Memory B cell (primary cell): ENCODE data around the gene ADAP1.

ENCODE experiments used
- ATAC-seq: fragments of 150-1000 bp; cut with Tn5 transposase; 2 replicates; pipeline ENCODE4 v1.10.0; 2021; ENCODE audit warnings: low read depth, mild to moderate bottlenecking, moderate library complexity
- DNase-seq, 2 donors: peaks; one replicate each; pipeline ENCODE4 v3.0.0; 2022; ENCODE audit warnings: low spot score in 2 of 2
- H3K27ac Mint-ChIP-seq: one replicate; pipeline ENCODE4 v1.8.0; 2022; ENCODE audit warnings: mild to moderate bottlenecking, moderate library complexity, mixed read lengths
- H3K27me3 Mint-ChIP-seq: one replicate; pipeline ENCODE4 v1.8.0; 2022; ENCODE audit warnings: mixed read lengths
- H3K36me3 Mint-ChIP-seq: one replicate; pipeline ENCODE4 v1.8.0; 2022; ENCODE audit warnings: mild to moderate bottlenecking, mixed read lengths
- H3K4me1 Mint-ChIP-seq: one replicate; pipeline ENCODE4 v1.8.0; 2022; ENCODE audit warnings: mixed read lengths
- H3K4me3 Mint-ChIP-seq: one replicate; pipeline ENCODE4 v1.8.0; 2022; ENCODE audit warnings: mild to moderate bottlenecking, moderate library complexity, mixed read lengths
- H3K9me3 Mint-ChIP-seq: one replicate; pipeline ENCODE4 v1.8.0; 2022; ENCODE audit warnings: mixed read lengths

ADAP1 gene

DNA sequence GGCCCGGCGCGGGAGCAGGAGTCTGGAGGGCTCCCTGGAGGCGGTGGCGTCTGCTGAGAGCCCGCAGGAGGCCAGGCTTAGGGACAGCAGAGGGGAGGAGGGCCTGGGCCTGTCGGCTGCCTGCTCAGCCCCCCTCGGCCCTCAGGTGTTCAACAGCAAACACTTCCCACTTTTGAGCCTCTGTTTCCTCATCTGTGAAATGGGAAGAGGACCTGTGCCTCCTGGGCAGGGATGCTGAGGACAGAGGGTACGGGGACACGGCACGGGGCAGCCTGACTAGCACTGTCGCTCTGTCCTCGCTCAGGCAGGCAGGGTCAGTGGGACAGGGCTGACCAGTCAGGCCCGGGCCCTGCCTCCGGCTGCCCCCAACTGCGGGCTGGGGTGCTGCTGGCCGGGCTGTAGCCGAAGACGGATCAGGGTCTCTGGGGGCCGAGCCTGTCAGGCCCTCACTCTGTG lies 29.2 kb upstream of the ADAP1 start:
- H3K27ac Mint-ChIP-seq = no peak overlapping the region
- no peak overlapping the region for H3K4me3 Mint-ChIP-seq
- H3K36me3 Mint-ChIP-seq = no peaks in the 10 kb centered on the region
- peaks cover 10% of the 10 kb centered on the region for H3K27me3 Mint-ChIP-seq
- ATAC-seq (no peak), DNase-seq (no peak)
- H3K4me1 Mint-ChIP-seq = peaks cover 3% of the 10 kb centered on the region
- no peaks in the 10 kb centered on the region for H3K9me3 Mint-ChIP-seq

DNA sequence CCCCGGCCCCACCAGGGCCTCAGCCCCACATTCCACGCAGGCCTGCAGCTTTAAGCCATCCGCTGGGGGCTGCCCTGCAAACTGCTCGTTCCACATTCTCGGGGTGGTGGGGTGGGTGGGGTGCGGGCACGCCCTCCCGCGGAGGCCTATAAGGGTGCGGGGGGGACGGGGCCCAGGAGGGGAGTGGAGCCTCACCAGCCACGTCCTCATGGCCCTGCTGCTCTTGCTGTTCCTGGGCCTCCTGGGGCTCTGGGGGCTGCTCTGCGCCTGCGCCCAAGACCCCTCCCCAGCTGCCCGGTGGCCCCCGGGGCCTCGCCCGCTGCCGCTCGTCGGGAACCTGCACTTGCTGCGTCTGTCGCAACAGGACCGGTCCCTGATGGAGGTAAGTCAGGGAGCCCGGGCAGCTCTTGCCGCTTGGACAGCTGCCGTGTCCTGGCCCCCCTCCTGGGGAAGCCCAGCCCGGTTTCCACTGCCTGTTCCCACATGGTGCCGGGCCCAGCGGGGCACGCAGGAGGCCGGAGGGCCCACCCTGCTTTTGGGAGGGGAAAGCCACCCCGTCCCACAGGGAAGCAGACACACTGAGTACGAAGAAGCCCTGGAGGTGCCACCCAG lies 28.6 kb upstream of the ADAP1 start, which contains the start of gene CYP2W1:
TSS of gene CYP2W1 (plus strand) at position 178 of the 612 bp plus-strand sequence. CDS start at position 209, 31 bp downstream.
- Mint-ChIP-seq H3K9me3 (no peaks in the 10 kb centered on the region), H3K36me3 (no peaks in the 10 kb centered on the region), H3K27me3 (peaks cover 10% of the 10 kb centered on the region), H3K27ac (no peak within 1 kb of the TSS), H3K4me1 (peaks cover 3% of the 10 kb centered on the region), H3K4me3 (no peak within 1 kb of the TSS)
- DNase-seq = no peak
- ATAC-seq = no peak

DNA sequence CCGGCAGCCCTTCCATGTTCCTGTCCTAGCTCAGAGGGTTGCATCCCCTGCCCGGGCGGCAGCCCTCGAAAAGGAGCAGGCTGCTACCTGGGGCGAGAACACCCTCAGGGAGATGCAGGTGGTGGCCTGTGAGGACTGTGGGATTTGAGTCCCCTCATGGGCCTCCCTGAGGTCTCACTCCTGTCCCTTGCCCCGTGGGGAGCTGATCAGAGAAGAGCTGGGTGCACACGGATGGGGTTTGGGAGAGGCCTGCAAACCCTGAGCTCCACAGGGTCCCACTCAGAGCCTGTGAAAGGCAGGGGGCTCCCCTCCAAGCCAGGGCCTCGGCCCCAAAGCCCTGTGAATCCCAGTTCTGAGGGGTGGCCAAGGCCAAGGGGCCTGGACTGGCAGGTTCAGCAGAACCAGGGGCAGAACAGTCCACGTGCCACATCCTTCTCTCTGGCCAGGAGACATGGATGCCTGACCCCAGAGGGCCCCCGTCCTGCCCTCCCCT lies 28.1 kb upstream of the ADAP1 start:
- peaks cover 3% of the 10 kb centered on the region for H3K4me1 Mint-ChIP-seq
- H3K4me3 Mint-ChIP-seq = no peak overlapping the region
- peaks cover 10% of the 10 kb centered on the region for H3K27me3 Mint-ChIP-seq
- H3K36me3 Mint-ChIP-seq = no peaks in the 10 kb centered on the region
- no peaks in the 10 kb centered on the region for H3K9me3 Mint-ChIP-seq
- DNase-seq (no peak), ATAC-seq (no peak)
- no peak overlapping the region for H3K27ac Mint-ChIP-seq

DNA sequence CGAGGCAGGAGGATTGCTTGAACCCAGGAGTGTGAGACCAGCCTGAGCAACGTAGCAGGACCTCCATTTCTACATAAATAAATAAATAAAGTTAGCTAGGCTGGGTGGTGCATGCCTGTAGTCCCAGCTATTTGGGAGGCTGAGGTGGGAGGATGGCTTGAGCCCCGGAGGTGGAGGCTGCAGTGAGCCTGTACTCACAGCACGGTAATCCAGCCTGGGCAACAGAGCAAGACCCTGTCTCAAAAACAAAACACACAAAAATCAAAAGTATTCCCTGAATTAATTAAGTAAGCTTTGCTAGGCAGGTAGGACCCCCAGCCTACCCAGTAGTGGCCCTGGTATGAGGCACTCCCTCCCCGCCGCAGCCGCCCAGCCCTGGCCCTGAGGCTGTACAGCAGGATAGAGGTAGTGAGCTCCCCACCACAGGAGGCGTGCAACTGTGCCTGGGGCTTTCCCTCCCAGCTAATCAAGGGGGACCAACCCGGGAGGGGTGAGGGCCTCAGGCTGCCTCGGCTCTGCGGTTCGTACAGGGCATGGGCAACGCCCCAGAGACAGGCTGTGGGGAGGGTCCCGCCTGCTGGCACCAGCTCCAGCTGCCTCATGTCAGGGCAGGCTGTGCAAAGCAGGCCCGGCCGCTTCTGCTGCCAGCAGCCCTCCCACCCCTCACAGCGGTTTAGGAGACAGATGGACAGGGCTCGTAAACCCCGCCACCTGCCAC lies 27.5 kb upstream of the ADAP1 start:
- DNase-seq = no peak
- no peak overlapping the region for H3K27ac Mint-ChIP-seq
- no peaks in the 10 kb centered on the region for H3K9me3 Mint-ChIP-seq
- H3K27me3 Mint-ChIP-seq = peaks cover 10% of the 10 kb centered on the region
- H3K4me1 Mint-ChIP-seq = peaks cover 3% of the 10 kb centered on the region
- H3K4me3 Mint-ChIP-seq = no peak overlapping the region
- no peaks in the 10 kb centered on the region for H3K36me3 Mint-ChIP-seq
- ATAC-seq = no peak

DNA sequence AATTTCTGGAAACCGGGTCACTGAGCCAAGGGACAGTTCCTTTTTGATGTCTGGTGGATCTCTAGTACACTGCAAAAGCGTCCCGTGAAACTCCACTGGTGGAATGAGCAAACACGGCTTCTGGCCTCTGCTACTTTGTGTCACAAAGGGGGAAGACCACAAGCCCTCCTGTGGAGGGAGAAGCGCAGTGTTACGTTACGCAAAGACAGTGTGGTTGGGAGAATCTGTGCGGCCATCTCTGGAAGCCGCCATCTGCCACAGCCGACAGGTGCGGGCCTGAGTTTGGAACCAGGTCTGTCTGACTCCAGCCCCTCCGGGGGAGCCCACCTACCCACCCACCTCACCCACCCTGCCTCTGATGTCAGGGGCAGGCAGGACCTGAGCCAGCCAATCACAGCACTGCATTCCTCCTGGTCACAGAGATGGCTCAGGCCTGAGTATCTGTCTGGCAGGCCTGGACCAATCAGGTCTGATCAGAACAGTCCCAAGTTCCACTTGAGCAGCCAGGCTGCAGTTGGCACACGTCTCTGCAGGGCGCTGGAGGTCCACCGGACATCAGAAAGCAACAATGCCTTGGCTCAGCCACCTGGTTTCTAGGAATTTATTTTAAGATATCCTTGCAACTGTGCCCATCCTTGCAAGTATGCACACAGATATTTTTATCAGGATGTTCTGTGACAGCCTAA lies 25.5 kb upstream of the ADAP1 start:
- H3K9me3 Mint-ChIP-seq = no peaks in the 10 kb centered on the region
- no peak for ATAC-seq
- no peaks in the 10 kb centered on the region for H3K36me3 Mint-ChIP-seq
- no peak overlapping the region for H3K27ac Mint-ChIP-seq
- H3K27me3 Mint-ChIP-seq = peaks cover 2% of the 10 kb centered on the region
- peaks cover 3% of the 10 kb centered on the region for H3K4me1 Mint-ChIP-seq
- H3K4me3 Mint-ChIP-seq = no peak overlapping the region
- DNase-seq = no peak

DNA sequence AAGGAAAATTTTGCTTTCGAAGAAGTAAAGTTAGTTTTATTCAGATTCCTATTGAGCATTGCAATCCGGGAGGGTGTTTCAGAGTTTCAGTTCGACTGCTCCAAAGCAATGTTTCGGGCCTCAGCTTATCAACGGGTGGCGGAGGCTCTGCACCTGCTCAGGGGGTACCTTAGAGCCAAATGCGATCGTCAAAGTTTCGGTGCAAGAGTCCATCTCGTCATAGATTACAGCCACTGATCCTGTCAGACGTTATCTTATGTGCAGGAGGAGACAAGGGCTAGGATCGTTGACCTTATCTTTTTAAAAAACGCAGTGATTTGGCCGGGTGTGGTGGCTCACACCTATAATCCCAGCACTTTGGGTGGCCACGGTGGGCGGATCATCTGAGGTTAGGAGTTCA lies 24.7 kb upstream of the ADAP1 start:
- Mint-ChIP-seq H3K9me3 (no peaks in the 10 kb centered on the region), H3K4me1 (peaks cover 6% of the 10 kb centered on the region), H3K27me3 (no peaks in the 10 kb centered on the region), H3K4me3 (no peak overlapping the region), H3K36me3 (no peaks in the 10 kb centered on the region), H3K27ac (no peak overlapping the region)
- no peak for ATAC-seq
- no peak for DNase-seq

DNA sequence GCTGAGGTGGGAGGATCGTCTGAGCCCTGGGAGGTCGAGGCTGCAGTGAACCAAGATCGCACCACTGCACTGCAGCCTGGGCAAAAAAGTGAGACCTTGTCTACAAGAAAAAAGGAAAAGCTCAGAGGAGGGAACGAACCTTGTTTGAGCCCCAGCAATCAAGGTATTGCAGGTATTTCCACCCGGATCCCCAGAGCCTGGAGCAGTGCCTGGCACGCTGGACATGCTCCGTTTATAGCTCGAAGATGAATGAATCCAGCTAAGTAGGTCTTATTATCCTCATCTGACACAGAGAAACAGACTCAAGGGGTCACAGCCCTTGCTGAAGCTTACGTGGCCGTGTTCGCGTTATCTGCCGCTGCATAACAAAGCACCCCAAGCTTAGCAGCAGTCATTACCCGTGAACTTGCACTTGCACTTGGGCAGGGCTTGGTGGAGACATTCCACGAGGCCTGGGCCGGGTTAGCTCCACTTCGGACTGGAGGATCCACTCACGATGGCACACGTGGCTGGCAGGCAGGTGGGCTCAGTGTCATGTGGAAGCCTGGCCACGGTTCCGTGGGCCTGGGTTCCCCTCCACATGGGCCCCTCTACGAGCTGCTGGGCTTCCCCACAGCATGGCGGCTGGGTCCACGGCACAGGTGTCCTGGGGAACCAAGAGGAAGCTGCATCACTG lies 24.1 kb upstream of the ADAP1 start:
- ATAC-seq (no peak), DNase-seq (no peak)
- peaks cover 6% of the 10 kb centered on the region for H3K4me1 Mint-ChIP-seq
- H3K9me3 Mint-ChIP-seq = no peaks in the 10 kb centered on the region
- no peaks in the 10 kb centered on the region for H3K27me3 Mint-ChIP-seq
- H3K27ac Mint-ChIP-seq = no peak overlapping the region
- H3K36me3 Mint-ChIP-seq = no peaks in the 10 kb centered on the region
- H3K4me3 Mint-ChIP-seq = no peak overlapping the region

DNA sequence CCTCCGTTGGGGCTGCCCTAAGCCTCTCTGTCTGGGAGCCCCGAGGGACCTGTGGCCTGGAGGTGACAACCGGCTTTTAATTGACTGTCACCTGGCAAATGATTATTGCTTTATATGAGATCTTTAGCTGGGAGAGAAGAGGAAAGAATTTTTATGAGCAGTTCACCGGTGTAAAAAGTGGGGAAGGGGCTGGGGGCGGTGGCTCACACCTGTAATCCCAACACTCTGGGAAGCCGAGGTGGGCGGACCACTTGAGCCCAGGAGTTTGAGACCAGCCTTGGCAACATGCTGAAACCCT lies 23.5 kb upstream of the ADAP1 start:
- H3K27ac Mint-ChIP-seq = no peak overlapping the region
- DNase-seq (no peak), ATAC-seq (no peak)
- no peaks in the 10 kb centered on the region for H3K9me3 Mint-ChIP-seq
- H3K36me3 Mint-ChIP-seq = no peaks in the 10 kb centered on the region
- H3K27me3 Mint-ChIP-seq = no peaks in the 10 kb centered on the region
- H3K4me1 Mint-ChIP-seq = peaks cover 6% of the 10 kb centered on the region
- H3K4me3 Mint-ChIP-seq = no peak overlapping the region

DNA sequence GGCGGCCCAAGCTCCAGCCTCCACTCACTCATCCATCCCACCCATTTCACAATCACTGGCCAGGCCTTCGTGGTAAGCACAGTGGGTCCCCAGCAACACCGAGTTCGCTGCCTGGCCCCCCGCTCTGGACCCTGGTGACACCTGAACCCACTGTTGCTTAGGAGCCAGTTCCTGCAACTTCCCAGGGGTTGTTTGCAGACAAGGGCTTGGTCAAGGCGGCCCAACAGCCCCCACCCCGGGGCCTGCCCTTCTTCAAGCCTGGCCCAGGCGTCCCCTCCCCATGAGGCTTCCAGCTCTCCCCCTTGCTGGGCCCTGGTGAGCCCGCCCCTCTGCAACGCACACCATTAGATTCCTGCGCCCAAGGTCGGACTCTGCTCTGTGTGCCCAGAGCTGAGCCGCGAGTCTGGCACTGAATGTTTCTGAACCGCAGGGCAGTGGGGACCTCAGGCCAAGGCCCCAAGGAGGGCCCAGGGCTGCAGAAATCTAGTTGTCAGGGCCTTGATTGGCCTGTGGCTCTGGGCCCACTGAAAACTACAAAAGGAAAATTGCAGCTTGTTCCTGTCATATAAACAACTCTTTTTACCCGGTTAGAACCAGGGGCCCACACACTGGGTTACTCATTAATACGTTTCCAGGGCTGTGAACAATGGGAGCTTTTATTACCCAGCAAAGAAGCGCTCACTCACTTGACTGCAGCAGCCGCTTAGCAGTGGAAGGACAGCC lies 23.0 kb upstream of the ADAP1 start:
- H3K4me3 Mint-ChIP-seq = no peak overlapping the region

DNA sequence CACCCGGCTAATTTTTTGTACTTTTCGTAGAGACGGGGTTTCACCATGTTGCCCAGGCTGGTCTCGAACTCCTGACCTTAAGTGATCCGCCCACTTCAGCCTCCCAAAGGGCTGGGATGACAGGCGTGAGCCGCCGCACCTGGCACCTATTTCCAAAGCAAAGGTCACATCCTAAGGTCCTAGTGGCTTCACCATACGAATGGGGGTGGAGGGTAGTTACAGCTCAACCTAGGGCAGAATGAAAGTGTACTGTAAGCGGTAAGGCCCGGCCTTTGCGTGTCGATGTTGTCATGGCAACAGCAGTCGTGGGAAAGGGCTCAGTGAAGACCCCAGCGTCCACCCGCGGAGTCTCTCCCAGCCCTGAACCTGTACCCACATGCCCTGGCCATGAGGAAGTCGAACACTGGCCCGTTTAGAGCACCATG lies 22.4 kb upstream of the ADAP1 start:
- Mint-ChIP-seq H3K4me1 (peaks cover 7% of the 10 kb centered on the region), H3K36me3 (peaks cover 6% of the 10 kb centered on the region), H3K27me3 (no peaks in the 10 kb centered on the region), H3K4me3 (no peak overlapping the region), H3K9me3 (no peaks in the 10 kb centered on the region), H3K27ac (no peak overlapping the region)
- DNase-seq = no peak
- no peak for ATAC-seq

More for the DNA sequence above, 23.0 kb upstream of the ADAP1 start:
- no peaks in the 10 kb centered on the region for H3K27me3 Mint-ChIP-seq
- H3K27ac Mint-ChIP-seq = no peak overlapping the region
- H3K9me3 Mint-ChIP-seq = no peaks in the 10 kb centered on the region
- H3K4me1 Mint-ChIP-seq = peaks cover 6% of the 10 kb centered on the region
- peaks cover 2% of the 10 kb centered on the region for H3K36me3 Mint-ChIP-seq
- ATAC-seq = no peak
- no peak for DNase-seq

DNA sequence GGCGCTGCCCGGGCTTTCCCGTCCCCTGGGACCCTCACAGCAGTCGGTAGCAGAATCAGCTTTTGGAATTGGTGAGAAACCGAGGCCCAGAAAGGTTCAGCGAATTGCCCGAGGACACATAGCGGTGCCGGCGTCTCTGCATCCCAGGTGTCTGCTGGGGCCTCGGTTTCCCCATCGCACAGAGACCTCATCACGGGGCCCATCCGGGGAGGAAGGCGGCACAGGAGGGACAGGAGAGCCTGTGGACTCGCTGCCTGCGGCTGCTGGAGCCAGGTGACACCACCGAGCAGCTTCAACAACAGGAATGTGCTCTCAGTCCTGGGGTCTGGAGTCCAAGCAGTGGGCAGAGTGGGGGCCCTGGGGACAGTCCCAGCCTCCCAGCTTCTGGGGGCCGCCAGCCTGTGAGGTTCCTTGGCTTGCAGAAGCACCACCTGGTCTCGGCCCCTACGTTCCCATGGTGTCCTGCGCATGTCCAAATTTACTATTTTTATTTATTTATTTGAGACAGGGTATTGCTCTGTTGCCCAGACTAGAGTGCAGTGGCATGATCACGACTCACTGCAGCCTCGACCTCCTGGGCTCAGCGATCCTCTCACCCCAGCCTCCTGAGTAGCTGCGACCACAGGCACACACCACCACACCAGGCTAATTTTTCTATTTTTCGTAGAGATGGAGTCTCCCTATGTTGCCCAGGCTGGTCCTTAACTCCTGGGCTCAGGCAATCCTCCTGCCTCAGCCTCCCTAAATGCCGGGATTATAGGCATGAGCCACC lies 21.4 kb upstream of the ADAP1 start:
- H3K27me3 Mint-ChIP-seq = no peaks in the 10 kb centered on the region
- peaks cover 13% of the 10 kb centered on the region for H3K4me1 Mint-ChIP-seq
- no peaks in the 10 kb centered on the region for H3K9me3 Mint-ChIP-seq
- peaks cover 12% of the 10 kb centered on the region for H3K36me3 Mint-ChIP-seq
- ATAC-seq (no peak), DNase-seq (no peak)
- peak overlapping the region; percentile 90 for H3K4me3 Mint-ChIP-seq
- H3K27ac Mint-ChIP-seq = peak overlapping the region; percentile 90

DNA sequence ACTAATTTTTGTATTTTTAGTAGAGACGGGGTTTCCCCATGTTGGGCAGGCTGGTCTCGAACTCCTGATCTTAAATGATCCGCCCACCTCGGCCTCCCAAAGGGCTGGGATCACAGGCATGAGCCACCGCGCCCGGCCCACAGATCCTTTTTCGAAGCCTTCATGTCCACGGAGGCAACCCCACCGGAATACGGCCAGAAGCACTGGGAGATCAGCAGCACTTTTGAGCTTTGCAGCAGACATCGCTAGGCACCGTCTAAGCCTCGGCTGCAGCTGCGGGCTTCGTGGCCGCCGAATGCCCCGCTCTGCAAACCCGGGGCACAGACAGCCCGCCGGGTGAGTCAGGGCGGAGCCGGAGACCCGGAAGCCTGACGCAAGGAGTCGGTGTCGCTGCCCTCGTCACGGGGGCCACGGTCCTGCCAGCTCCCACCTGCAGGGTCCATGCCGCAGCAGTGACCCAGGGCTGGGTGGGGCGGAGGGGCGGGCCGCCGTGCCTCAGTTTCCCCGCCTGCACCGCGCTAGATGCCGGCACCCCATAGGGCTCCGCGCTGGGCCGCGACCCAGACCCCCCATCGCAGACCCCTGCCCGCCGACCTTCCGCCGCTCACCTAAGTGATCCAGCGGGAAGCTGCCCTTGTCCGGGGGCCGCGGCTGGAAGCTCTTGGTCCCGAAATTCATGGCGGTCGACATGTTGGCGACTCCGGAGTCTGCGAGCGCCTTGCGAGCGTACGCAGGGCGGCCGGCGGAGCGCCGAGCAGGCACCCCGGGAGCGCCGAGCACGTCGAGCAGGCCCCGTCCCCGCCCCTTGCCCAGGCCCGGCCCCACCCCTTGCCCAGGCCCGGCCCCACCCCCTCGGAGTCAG lies 20.6 kb upstream of the ADAP1 start, which contains the start of gene COX19:
TSS of gene COX19 (minus strand) at position 730 of the 862 bp plus-strand sequence. CDS start at position 690, 40 bp downstream.
- H3K9me3 Mint-ChIP-seq = no peaks in the 10 kb centered on the region
- peak within 1 kb of the TSS; percentile 90 for H3K27ac Mint-ChIP-seq
- no peaks in the 10 kb centered on the region for H3K27me3 Mint-ChIP-seq
- DNase-seq (peak; percentile 87 to 94), ATAC-seq (peak; percentile 84)
- H3K36me3 Mint-ChIP-seq = peaks cover 12% of the 10 kb centered on the region
- peaks cover 11% of the 10 kb centered on the region for H3K4me1 Mint-ChIP-seq
- peak within 1 kb of the TSS; percentile 90 for H3K4me3 Mint-ChIP-seq
